Astrocyte of the spinal cord (primary cell): ENCODE measurements around the gene ERN1.
"Not testable (repeated sequence)": the region's sequence is repeated elsewhere in the genome, so short reads cannot be mapped to it uniquely, and the experiment has no call there.

Source experiments
- DNase-seq: peaks from one replicate; pipeline ENCODE4 v3.0.0; 2011; ENCODE audit warnings: low read depth, low spot score
- H3K4me3 ChIP-seq: 2 replicates; pipeline ENCODE4 v1.5.1; 2011; ENCODE audit warnings: low read depth, mild to moderate bottlenecking, low read length, moderate library complexity
- in situ Hi-C: cut with HindIII; loops from 2 replicates; pipeline ENCODE4 v1.10.0; 2017; ENCODE audit warnings: low sequenced_read_pairs
- TF ChIP-seq, protein P1 (sequence below): IDR thresholded peaks from 2 replicates; pipeline ENCODE4 v1.5.1; 2012; ENCODE audit warnings: low read depth, mild to moderate bottlenecking, low read length, inconsistent platforms

Gene ERN1

GRCh38 chr17:64173646-64174045, 43.7 kb upstream of the ERN1 start:
- DNase-seq: no peak
- TF ChIP-seq, protein P1, sequence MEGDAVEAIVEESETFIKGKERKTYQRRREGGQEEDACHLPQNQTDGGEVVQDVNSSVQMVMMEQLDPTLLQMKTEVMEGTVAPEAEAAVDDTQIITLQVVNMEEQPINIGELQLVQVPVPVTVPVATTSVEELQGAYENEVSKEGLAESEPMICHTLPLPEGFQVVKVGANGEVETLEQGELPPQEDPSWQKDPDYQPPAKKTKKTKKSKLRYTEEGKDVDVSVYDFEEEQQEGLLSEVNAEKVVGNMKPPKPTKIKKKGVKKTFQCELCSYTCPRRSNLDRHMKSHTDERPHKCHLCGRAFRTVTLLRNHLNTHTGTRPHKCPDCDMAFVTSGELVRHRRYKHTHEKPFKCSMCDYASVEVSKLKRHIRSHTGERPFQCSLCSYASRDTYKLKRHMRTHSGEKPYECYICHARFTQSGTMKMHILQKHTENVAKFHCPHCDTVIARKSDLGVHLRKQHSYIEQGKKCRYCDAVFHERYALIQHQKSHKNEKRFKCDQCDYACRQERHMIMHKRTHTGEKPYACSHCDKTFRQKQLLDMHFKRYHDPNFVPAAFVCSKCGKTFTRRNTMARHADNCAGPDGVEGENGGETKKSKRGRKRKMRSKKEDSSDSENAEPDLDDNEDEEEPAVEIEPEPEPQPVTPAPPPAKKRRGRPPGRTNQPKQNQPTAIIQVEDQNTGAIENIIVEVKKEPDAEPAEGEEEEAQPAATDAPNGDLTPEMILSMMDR: no peak
- H3K4me3 ChIP-seq: no peak overlapping the region
- in situ Hi-C loops: no loop called here

GRCh38 chr17:64172510-64172909, 42.6 kb upstream of the ERN1 start:
- in situ Hi-C loops: no loop called here
- no peak overlapping the region for H3K4me3 ChIP-seq
- DNase-seq: no peak
- TF ChIP-seq, protein P1: no peak

- in situ Hi-C loops: no loop called here
- H3K4me3 ChIP-seq: no peak overlapping the region
- TF ChIP-seq, protein P1: no peak
- no peak for DNase-seq
These were observed 41.1 kb upstream of the ERN1 start for GRCh38 chr17:64171041-64171440.

GRCh38 chr17:64170286-64170685, 40.3 kb upstream of the ERN1 start:
- no peak for DNase-seq
- in situ Hi-C loops: no loop called here
- no peak overlapping the region for H3K4me3 ChIP-seq
- TF ChIP-seq, protein P1: no peak

DNA sequence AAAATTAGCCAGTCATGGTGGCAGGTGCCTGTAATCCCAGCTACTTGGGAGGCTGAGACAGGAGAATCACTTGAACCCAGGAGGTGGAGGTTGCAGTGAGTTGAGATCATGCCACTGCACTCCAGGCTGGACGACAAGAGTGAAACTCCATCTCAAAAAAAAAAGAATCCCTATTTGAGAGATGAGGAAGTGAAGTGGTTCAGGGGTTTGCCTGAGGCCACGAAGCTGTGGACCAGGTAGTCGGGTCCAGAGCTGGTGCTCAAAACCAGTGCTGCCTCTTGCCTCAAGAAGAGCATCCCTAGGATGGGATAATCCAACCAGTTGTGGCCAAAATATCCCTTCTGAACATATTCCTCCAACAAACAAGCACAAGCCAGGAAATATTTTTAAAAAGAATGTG, 37.7 kb upstream of the ERN1 start:
- H3K4me3 ChIP-seq, DNase-seq, in situ Hi-C loops: not testable (repeated sequence)

- TF ChIP-seq, protein P1: no peak
- no peak for DNase-seq
- H3K4me3 ChIP-seq: no peak overlapping the region
- in situ Hi-C loops: no loop called here
These were observed 36.9 kb upstream of the ERN1 start for GRCh38 chr17:64166876-64167275.

- no peak for DNase-seq
- TF ChIP-seq, protein P1: no peak
- in situ Hi-C loops: no loop called here
- no peak overlapping the region for H3K4me3 ChIP-seq
These were observed 35.4 kb upstream of the ERN1 start for GRCh38 chr17:64165347-64165746.
